ENCODE data around the gene PYURF. TPM values are rescaled to one million over a fixed set of nuclear protein-coding genes. Genes with fewer than 3 reads are reported as not detected.

Gene PYURF
- total and polyA plus RNA-seq, 9 of the 15 experiments (the other 6 are each of a cell fraction or from before 2014, with no cell fraction given): 22.5 to 199 (median 108) TPM

GRCh38 chr4:88511236-88511635, 12.3 kb downstream of the PYURF start (continued):
- no peak for TF ChIP-seq ZMIZ1 (IDR thresholded peaks at IDR 0.05; ENCODE audit: low read depth in 2 of 2, low read length in 2 of 2)
- no peak for TF ChIP-seq CEBPZ (IDR thresholded peaks at IDR 0.05; ENCODE audit: borderline replicate concordance, low read depth, low read length)
- no peak for TF ChIP-seq HNRNPL (IDR thresholded peaks at IDR 0.05; ENCODE audit: low read depth, low read length)

All from K562 (cell line).